Right lobe of liver (tissue), 6 donors: Measurements from ENCODE around the gene SCN4A. TPM values are rescaled to one million over a fixed set of nuclear protein-coding genes. Genes with fewer than 3 reads are reported as not detected.
A peak's percentile ranks its signal among the peaks of the same experiment; 100 is the strongest.
"Not testable (repeated sequence)": the region's sequence is repeated elsewhere in the genome, so short reads cannot be mapped to it uniquely, and the experiment has no call there.

Experiments used
- ATAC-seq, 4 donors: fragments of 200-7000 bp; cut with Tn5 transposase; one replicate each; pipeline ENCODE4 v1.9.1; 2020; ENCODE audit warnings: mild to moderate bottlenecking in 4 of 4, moderate library complexity in 4 of 4
- DNase-seq, 3 donors: peaks; one replicate each; pipeline ENCODE4 v3.0.0-alpha.2; 2020
- H3K27ac ChIP-seq, 3 donors: fragments of 200-600 bp; one replicate each; pipeline ENCODE4 v1.8.0; 2022
- H3K27me3 ChIP-seq, 2 donors: fragments of 200-600 bp; one replicate each; pipeline ENCODE4 v1.8.0; 2022
- H3K36me3 ChIP-seq, 4 donors: fragments of 200-600 bp; sonication (generic) in 1 of 4; one replicate each; pipeline versions ENCODE4 v1.5.1 to v1.8.0; 2017 to 2022; ENCODE audit warnings: control low read depth in 1 of 4
- H3K4me1 ChIP-seq, 4 donors: fragments of 200-600 bp; sonication (generic) in 1 of 4; one replicate each; pipeline versions ENCODE4 v1.5.1 to v1.8.0; 2017 to 2022; ENCODE audit warnings: control low read depth in 1 of 4
- H3K4me3 ChIP-seq, 3 donors: fragments of 200-600 bp; one replicate each; pipeline ENCODE4 v1.8.0; 2022
- H3K9me3 ChIP-seq, 4 donors: fragments of 200-600 bp; sonication (generic) in 1 of 4; one replicate each; pipeline versions ENCODE4 v1.5.1 to v1.8.0; 2017 to 2022; ENCODE audit warnings: control low read depth in 1 of 4
- POLR2A ChIP-seq: fragments of 450-650 bp; IDR thresholded peaks from one replicate; pipeline ENCODE4 v1.6.1; 2017; ENCODE audit warnings: antibody characterized with exemption, mild to moderate bottlenecking
- WGBS: methylation state at CpG from one replicate; pipeline ENCODE4 v1.1.6; 2018; ENCODE audit warnings: low coverage, low lambda C conversion rate; ENCODE audit not compliant: insufficient coverage; ENCODE audit errors: missing lambda C conversion rate; 5-methylcytosine and 5-hydroxymethylcytosine counted together
- intact Hi-C, 2 donors: fragments of 100-400 bp; cut with DNase I; formaldehyde crosslinking; loops; one replicate each; pipeline versions ENCODE4 v1.11.2 to v1.14.1; 2022
- total RNA-seq, 6 experiments: library from RNA; depleted of rRNA in 2 of 6; stranded (reverse); fragments of >200 nt in 2 of 6; fragmentation: NEBNext Ultra II Directional in 3 of 6; extraction: Animal tissue kit (Norgen Biotek cat#: 25700) in 3 of 6; gene quantifications; one replicate each; pipeline versions ENCODE4 v1.1.0 to v1.2.4, GENCODE V29; 2016 to 2023
- TF ChIP-seq, protein P1 (sequence below), 4 donors: fragments of 200-600 bp in 3 of 4; fragments of 450-650 bp in 1 of 4; IDR thresholded peaks; one replicate each; pipeline versions ENCODE4 v1.5.1 to v1.8.0; 2016 to 2022; ENCODE audit warnings: antibody characterized with exemption in 4 of 4, mild to moderate bottlenecking in 2 of 4
- donor health status: DM: no; HTN: yes; CAD: no.
- donor health status: DM: no; HTN: no; CAD: no.
- donor health status: DM: no; HTN: no; CAD: no.
- donor health status: DM: no; HTN: yes; CAD: no.
- donor health status: DM: no; HTN: yes; CAD: no.

Gene SCN4A
- total RNA-seq, 6 experiments from 2014 or later = 0.10 to 1.4 (median 0.20) TPM

DNA sequence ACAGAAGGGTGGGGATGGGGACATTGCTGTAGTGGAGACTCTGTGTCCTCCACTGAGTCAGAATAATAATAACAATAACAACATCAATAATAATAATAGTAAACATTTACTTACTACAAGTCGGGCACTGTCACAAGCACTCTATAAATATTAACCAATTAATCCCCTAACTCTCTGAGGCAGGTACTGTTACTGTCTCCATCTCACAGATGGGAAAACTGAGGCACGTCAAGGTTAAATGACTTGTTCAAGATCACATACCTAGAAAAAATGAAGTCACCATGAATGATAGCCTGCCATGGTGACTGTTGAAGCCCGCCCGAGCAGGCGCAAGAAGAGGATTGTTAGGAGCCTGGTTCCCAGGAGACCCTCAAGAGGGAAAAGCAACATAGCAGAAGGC lies 35.6 kb upstream of the SCN4A start:
- no peak for TF ChIP-seq POLR2A
- H3K4me1 ChIP-seq = peaks cover 0 to 3% (median 0%) of the 10 kb centered on the region in 4 donors
- no peaks in the 10 kb centered on the region for H3K27me3 ChIP-seq
- no peak overlapping the region for H3K27ac ChIP-seq
- H3K9me3 ChIP-seq = no peaks in the 10 kb centered on the region
- ATAC-seq (no peak), DNase-seq (no peak)
- 76% methylated on average over 4 of the region's 5 CpGs for WGBS
- intact Hi-C loops = loop anchor here in 1 of 2 donors (10.0 kb wide), 1 partner anchor 64 kb away; no protein-coding TSS in a partner anchor
- no peaks in the 10 kb centered on the region for H3K36me3 ChIP-seq
- no peak overlapping the region for H3K4me3 ChIP-seq

DNA sequence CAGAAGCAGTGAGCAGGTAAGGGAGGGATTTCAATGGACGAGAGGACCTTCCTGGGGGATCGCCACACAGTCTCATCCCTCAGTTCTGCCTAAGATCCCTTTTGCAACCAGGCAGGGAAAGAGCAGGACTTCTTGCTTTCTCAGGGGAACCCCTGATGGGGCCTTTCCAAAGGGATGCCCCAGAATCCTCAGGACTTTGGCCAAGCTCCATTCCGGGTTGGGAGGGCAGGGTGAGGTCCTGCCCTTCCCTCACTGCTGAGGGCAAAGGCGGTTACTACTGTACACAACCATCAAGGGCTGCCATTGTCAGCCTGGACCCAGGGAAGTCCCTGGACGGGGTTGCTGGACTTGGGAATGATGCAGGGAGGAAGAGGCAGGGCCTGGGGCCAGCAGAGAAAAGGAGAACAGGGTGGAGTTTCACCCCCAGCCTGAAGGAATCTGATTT lies 35.1 kb upstream of the SCN4A start:
- WGBS = 20% methylated on average over 1 of the region's 5 CpGs

DNA sequence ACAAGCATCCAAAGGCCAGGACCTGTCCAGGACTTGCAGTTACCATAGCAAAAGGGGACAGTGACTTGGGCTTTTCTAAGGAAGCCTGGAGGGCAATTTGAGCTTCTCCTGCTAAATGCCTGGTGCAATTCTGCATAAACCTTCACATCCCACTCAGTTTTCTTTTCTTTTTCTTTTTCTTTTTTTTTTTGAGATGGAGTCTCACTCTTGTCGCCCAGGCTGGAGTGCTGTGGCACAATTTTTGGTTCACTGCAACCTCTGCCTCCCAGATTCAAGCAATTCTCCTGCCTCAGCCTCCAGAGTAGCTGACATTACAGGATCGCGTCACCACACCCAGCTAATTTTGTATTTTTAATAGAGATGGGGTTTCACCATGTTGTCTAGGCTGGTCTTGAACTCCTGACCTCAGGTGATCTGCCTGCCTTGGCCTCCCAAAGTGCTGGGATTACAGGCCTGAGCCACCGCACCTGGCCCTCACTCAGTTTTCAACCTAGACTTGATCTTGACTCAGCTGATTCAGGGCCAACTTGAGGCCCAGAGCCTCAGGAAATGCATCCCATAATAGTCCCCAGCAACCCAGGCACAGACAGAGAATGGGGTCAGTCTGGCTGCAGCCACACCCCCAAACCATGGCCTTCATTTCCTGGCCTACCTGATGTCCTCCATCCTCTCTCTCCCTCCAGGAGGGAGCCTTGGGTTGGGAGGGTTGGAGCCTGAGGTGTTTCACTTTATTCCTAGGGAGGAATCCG lies 34.5 kb upstream of the SCN4A start:
- not testable (repeated sequence) for H3K9me3 ChIP-seq, H3K27me3 ChIP-seq, ATAC-seq, H3K27ac ChIP-seq, H3K36me3 ChIP-seq, H3K4me3 ChIP-seq, H3K4me1 ChIP-seq
- 80% methylated on average over 4 of the region's 5 CpGs for WGBS
- DNase-seq = peak in 1 of 3 donors; percentile 33
- intact Hi-C loops = loop anchor here in 1 of 2 donors (10.0 kb wide), 1 partner anchor 62 kb away; no protein-coding TSS in a partner anchor

More for the DNA sequence above, 35.1 kb upstream of the SCN4A start:
- H3K27me3 ChIP-seq = no peaks in the 10 kb centered on the region
- intact Hi-C loops = loop anchor here in 1 of 2 donors (10.0 kb wide), 1 partner anchor 63 kb away; no protein-coding TSS in a partner anchor
- H3K27ac ChIP-seq = no peak overlapping the region
- H3K4me1 ChIP-seq = peaks cover 0 to 3% (median 0%) of the 10 kb centered on the region in 4 donors
- ATAC-seq (peak; percentile 15 to 27 (median 21)), DNase-seq (peak in 1 of 3 donors; percentile 38)
- TF ChIP-seq, protein P1, sequence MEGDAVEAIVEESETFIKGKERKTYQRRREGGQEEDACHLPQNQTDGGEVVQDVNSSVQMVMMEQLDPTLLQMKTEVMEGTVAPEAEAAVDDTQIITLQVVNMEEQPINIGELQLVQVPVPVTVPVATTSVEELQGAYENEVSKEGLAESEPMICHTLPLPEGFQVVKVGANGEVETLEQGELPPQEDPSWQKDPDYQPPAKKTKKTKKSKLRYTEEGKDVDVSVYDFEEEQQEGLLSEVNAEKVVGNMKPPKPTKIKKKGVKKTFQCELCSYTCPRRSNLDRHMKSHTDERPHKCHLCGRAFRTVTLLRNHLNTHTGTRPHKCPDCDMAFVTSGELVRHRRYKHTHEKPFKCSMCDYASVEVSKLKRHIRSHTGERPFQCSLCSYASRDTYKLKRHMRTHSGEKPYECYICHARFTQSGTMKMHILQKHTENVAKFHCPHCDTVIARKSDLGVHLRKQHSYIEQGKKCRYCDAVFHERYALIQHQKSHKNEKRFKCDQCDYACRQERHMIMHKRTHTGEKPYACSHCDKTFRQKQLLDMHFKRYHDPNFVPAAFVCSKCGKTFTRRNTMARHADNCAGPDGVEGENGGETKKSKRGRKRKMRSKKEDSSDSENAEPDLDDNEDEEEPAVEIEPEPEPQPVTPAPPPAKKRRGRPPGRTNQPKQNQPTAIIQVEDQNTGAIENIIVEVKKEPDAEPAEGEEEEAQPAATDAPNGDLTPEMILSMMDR (IDR thresholded peaks at IDR 0.05) = no peak
- TF ChIP-seq POLR2A = no peak
- H3K9me3 ChIP-seq = no peaks in the 10 kb centered on the region
- no peaks in the 10 kb centered on the region for H3K36me3 ChIP-seq
- no peak overlapping the region for H3K4me3 ChIP-seq

DNA sequence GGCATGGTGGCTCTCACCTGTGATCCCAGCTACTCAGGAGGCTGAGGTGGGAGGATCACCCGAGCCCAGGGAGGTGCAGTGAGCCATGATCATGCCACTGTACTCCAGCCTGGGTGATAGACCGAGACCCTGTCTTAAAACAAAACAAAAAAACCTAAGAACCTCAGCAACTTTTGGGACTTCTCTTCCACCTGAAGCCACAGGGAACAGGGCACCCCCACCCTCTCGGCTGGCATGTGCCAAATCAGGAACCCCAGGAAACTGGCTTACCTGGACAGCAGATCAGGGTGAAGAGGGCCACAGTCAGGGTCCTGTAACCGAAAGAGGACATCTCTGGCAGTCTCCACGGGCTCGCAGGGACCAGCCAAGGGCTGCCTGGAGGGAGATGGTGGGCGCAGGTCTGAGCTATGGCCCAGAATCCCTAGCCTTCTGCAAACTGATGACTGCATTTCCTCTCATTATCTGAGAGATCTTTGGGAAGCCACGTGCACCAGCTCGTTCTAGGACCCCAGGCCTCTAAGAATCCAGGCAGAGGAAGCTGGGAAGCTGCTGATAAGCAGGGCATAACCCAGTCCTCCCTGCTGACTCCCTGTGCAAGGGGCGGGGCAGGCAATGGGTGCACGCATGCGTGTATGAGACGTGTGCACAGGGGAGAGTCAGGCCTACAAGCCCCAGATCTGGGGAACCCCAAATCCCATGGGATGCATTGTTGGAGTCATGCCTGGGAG lies 33.8 kb upstream of the SCN4A start:
- Histone ChIP-seq H3K4me3 (no peak overlapping the region), H3K36me3 (no peaks in the 10 kb centered on the region), H3K27me3 (no peaks in the 10 kb centered on the region), H3K27ac (no peak overlapping the region), H3K4me1 (peaks cover 0 to 3% (median 0%) of the 10 kb centered on the region in 4 donors), H3K9me3 (no peaks in the 10 kb centered on the region)
- peak; percentile 13 for TF ChIP-seq POLR2A
- TF ChIP-seq, protein P1 (IDR thresholded peaks at IDR 0.05) = no peak
- no CpG with 5 or more reads among the region's 13 CpGs for WGBS
- intact Hi-C loops = loop anchor here in 1 of 2 donors (10.0 kb wide), 1 partner anchor 62 kb away; no protein-coding TSS in a partner anchor
- DNase-seq (peak in 1 of 3 donors; percentile 48), ATAC-seq (peak; percentile 53 to 67 (median 60))

DNA sequence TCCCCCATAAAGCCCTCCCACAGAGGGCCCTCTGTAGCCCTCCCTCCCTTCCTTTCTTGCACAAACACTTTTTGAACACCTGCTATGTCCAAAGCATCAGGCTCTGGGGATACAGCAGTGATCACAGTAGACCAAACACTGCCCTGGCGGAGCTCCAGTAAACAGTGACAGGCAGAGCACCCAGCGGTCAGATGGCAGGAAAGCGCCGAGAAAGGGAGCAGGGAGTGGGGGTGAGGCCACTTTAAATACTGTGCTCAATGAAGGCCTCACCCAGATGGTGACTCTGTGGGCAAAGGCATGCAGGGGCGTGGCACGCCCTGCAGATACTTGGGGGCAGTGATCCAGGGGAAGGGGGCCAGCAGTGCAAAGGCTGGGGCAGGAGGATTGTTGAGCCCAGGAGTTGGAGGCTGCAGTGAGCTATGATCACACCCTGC lies 33.0 kb upstream of the SCN4A start:
- Histone ChIP-seq H3K27me3 (no peaks in the 10 kb centered on the region), H3K36me3 (no peaks in the 10 kb centered on the region), H3K9me3 (no peaks in the 10 kb centered on the region), H3K27ac (no peak overlapping the region), H3K4me3 (no peak overlapping the region), H3K4me1 (peaks cover 0 to 3% (median 0%) of the 10 kb centered on the region in 4 donors)
- peak in 2 of 3 donors; percentile 67 to 73 for DNase-seq
- WGBS = 9% methylated on average over 4 of the region's 6 CpGs
- intact Hi-C loops = loop anchor here in 1 of 2 donors (10.0 kb wide), 1 partner anchor 61 kb away; no protein-coding TSS in a partner anchor
- TF ChIP-seq, protein P1 (IDR thresholded peaks at IDR 0.05) = no peak
- TF ChIP-seq POLR2A = no peak
- ATAC-seq = peak; percentile 52 to 67 (median 56)
